Neural progenitor cell (in vitro differentiated cells): Measurements from ENCODE around the gene SHLD1. TPM values are rescaled to one million over a fixed set of nuclear protein-coding genes. Genes with fewer than 3 reads are reported as not detected.

Source experiments
- DNase-seq: peaks from one replicate; pipeline ENCODE4 v3.0.0-alpha.2; 2016; ENCODE audit warnings: low spot score
- H2AFZ ChIP-seq: fragments of 200-600 bp; sonication (generic); replicated peaks from 2 replicates; pipeline ENCODE4 v1.6.1; 2016; ENCODE audit warnings: antibody characterized with exemption
- H3F3A ChIP-seq: fragments of 200-600 bp; sonication (generic); 2 replicates; pipeline ENCODE4 v1.6.1; 2016; ENCODE audit warnings: antibody characterized with exemption, low read depth
- H3K27ac ChIP-seq: fragments of 200-600 bp; sonication (generic); 2 replicates; pipeline ENCODE4 v1.5.1; 2016; ENCODE audit warnings: mild to moderate bottlenecking
- H3K27me3 ChIP-seq: fragments of 200-600 bp; sonication (generic); 2 replicates; pipeline ENCODE4 v1.6.1; 2016; ENCODE audit warnings: mild to moderate bottlenecking, moderate library complexity
- H3K36me3 ChIP-seq: fragments of 200-600 bp; sonication (generic); 2 replicates; pipeline ENCODE4 v1.5.1; 2016
- H3K4me1 ChIP-seq: fragments of 200-600 bp; sonication (generic); 2 replicates; pipeline ENCODE4 v1.6.1; 2016; ENCODE audit warnings: mixed run types
- H3K4me2 ChIP-seq: fragments of 200-600 bp; sonication (generic); 2 replicates; pipeline ENCODE4 v1.6.1; 2016
- H3K4me3 ChIP-seq: fragments of 200-600 bp; sonication (generic); 2 replicates; pipeline ENCODE4 v1.5.1; 2016
- H3K79me2 ChIP-seq: fragments of 200-600 bp; sonication (generic); 2 replicates; pipeline ENCODE4 v1.6.1; 2016; ENCODE audit warnings: low read depth
- H3K9ac ChIP-seq: fragments of 200-600 bp; sonication (generic); 2 replicates; pipeline ENCODE4 v1.6.1; 2016
- H3K9me3 ChIP-seq: fragments of 200-600 bp; sonication (generic); 2 replicates; pipeline ENCODE4 v1.5.1; 2016; ENCODE audit warnings: low read depth
- H4K20me1 ChIP-seq: fragments of 200-600 bp; sonication (generic); 2 replicates; pipeline ENCODE4 v1.6.1; 2016; ENCODE audit warnings: low read depth
- H3K27ac Mint-ChIP-seq: 3 replicates; pipeline ENCODE4 v1.8.0; 2021; ENCODE audit warnings: mixed read lengths
- H3K27me3 Mint-ChIP-seq: 2 replicates; pipeline ENCODE4 v1.8.0; 2022; ENCODE audit warnings: low read depth, mild to moderate bottlenecking, inconsistent platforms, moderate library complexity, mixed read lengths; ENCODE audit not compliant: insufficient read depth
- H3K36me3 Mint-ChIP-seq: 3 replicates; pipeline ENCODE4 v1.8.0; 2021; ENCODE audit warnings: mixed read lengths
- H3K4me1 Mint-ChIP-seq: 3 replicates; pipeline ENCODE4 v1.8.0; 2021; ENCODE audit warnings: mixed read lengths
- H3K4me3 Mint-ChIP-seq: 3 replicates; pipeline ENCODE4 v1.8.0; 2021; ENCODE audit warnings: mild to moderate bottlenecking, moderate library complexity, mixed read lengths
- H3K9me3 Mint-ChIP-seq: 3 replicates; pipeline ENCODE4 v1.8.0; 2020; ENCODE audit warnings: mixed read lengths
- EZH2 ChIP-seq: fragments of 200-600 bp; sonication (generic); IDR thresholded peaks from 2 replicates; pipeline ENCODE4 v1.6.1; 2017; ENCODE audit warnings: antibody characterized with exemption, mild to moderate bottlenecking, moderate library complexity
- EZH2phosphoT487 ChIP-seq: fragments of 200-600 bp; sonication (generic); IDR thresholded peaks from 2 replicates; pipeline ENCODE4 v1.6.1; 2017; ENCODE audit warnings: antibody characterized with exemption
- total RNA-seq: library from RNA; depleted of rRNA; stranded (reverse); fragments of >200 nt; gene quantifications from 2 replicates; pipeline ENCODE4 v1.2.3, GENCODE V29; 2015; ENCODE audit warnings: low replicate concordance
- TF ChIP-seq, protein P1 (sequence below): fragments of 200-600 bp; sonication (generic); IDR thresholded peaks from 2 replicates; pipeline ENCODE4 v1.5.1; 2017; ENCODE audit warnings: antibody characterized with exemption, mild to moderate bottlenecking

The SHLD1 gene
- total RNA-seq, 1 donor from 2014 or later: 9.0 TPM

DNA sequence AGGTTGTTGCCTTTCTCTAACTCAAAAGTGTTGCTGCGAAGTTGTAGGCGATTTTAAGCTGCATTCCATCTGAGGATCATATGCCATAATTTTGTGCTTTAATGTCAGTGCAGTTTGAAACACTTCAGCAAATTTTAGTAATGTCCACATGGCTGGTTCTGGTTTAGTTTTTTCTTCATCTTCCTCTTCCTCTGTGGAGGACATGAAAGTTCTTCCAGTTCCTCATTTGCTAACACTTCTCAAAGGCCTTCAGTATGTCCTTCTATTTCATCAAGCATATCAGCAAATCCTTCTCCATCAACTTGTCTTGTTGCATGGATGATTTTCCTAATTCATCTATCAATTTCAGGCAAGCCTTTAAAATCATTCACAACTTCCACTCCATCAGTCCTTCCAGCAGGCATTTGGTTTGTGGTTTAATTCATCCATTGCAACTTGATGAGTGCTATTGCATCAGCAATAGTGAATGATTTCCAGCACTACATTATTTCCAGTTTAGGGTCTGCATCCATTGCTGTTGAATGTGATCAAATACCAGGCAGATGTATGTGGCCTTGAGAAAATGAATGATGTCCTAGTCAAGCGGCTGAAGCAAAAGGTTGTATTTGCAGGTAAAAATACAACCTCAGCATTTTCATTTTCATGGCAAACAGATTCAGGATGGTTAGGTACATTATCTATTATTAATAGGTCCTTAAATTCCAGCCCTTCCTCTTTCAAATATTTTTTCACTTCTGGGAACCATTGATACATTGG lies 20.2 kb downstream of the SHLD1 start:
- no peak for DNase-seq
- H3K9ac ChIP-seq: no peak overlapping the region
- H3K27me3 ChIP-seq: no peaks in the 10 kb centered on the region
- no peak overlapping the region for H3K4me3 ChIP-seq
- no peaks in the 10 kb centered on the region for H4K20me1 ChIP-seq
- TF ChIP-seq EZH2: no peak
- TF ChIP-seq EZH2phosphoT487: no peak
- TF ChIP-seq, protein P1, sequence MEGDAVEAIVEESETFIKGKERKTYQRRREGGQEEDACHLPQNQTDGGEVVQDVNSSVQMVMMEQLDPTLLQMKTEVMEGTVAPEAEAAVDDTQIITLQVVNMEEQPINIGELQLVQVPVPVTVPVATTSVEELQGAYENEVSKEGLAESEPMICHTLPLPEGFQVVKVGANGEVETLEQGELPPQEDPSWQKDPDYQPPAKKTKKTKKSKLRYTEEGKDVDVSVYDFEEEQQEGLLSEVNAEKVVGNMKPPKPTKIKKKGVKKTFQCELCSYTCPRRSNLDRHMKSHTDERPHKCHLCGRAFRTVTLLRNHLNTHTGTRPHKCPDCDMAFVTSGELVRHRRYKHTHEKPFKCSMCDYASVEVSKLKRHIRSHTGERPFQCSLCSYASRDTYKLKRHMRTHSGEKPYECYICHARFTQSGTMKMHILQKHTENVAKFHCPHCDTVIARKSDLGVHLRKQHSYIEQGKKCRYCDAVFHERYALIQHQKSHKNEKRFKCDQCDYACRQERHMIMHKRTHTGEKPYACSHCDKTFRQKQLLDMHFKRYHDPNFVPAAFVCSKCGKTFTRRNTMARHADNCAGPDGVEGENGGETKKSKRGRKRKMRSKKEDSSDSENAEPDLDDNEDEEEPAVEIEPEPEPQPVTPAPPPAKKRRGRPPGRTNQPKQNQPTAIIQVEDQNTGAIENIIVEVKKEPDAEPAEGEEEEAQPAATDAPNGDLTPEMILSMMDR: no peak
- H3K79me2 ChIP-seq: no peaks in the 10 kb centered on the region
- no peak overlapping the region for H2AFZ ChIP-seq
- peaks cover 9% of the 10 kb centered on the region for H3F3A ChIP-seq
- Mint-ChIP-seq H3K27ac (no peak overlapping the region), H3K9me3 (no peaks in the 10 kb centered on the region), H3K4me3 (no peak overlapping the region), H3K4me1 (peaks cover 7% of the 10 kb centered on the region), H3K27me3 (peaks cover 2% of the 10 kb centered on the region), H3K36me3 (peaks cover 8% of the 10 kb centered on the region)
- H3K36me3 ChIP-seq: no peaks in the 10 kb centered on the region
- H3K4me1 ChIP-seq: peaks cover 9% of the 10 kb centered on the region
- H3K27ac ChIP-seq: no peak overlapping the region
- no peaks in the 10 kb centered on the region for H3K9me3 ChIP-seq
- no peak overlapping the region for H3K4me2 ChIP-seq

DNA sequence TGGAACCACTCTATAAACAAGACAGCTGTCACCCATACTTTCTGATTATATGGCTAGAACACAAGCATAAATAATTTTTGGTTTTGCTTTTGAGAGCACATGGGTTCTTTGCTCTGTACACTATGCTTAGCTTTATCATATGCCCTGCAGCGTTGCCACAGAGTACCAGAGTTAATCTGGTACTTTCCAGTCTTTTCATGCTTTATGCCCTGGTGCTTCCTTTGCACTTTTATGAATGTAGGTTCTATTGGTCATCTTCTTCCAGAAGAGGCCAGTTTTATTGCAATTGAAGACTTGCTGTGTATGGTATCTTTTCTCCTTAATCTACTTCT lies 20.8 kb downstream of the SHLD1 start:
- TF ChIP-seq, protein P1: no peak
- TF ChIP-seq EZH2: no peak
- no peak for TF ChIP-seq EZH2phosphoT487
- H3K4me1 ChIP-seq: peaks cover 9% of the 10 kb centered on the region
- no peaks in the 10 kb centered on the region for H3K79me2 ChIP-seq
- no peak overlapping the region for H3K27ac ChIP-seq
- no peaks in the 10 kb centered on the region for H4K20me1 ChIP-seq
- no peaks in the 10 kb centered on the region for H3K9me3 ChIP-seq
- H3K4me2 ChIP-seq: no peak overlapping the region
- no peak overlapping the region for H3K4me3 ChIP-seq
- peaks cover 2% of the 10 kb centered on the region for H3K27me3 Mint-ChIP-seq
- H3K4me1 Mint-ChIP-seq: peaks cover 7% of the 10 kb centered on the region
- no peak overlapping the region for H3K9ac ChIP-seq
- peaks cover 9% of the 10 kb centered on the region for H3F3A ChIP-seq
- no peak overlapping the region for H3K4me3 Mint-ChIP-seq
- no peak for DNase-seq
- no peak overlapping the region for H3K27ac Mint-ChIP-seq
- no peaks in the 10 kb centered on the region for H3K27me3 ChIP-seq
- no peaks in the 10 kb centered on the region for H3K36me3 ChIP-seq
- no peaks in the 10 kb centered on the region for H3K9me3 Mint-ChIP-seq
- no peak overlapping the region for H2AFZ ChIP-seq
- H3K36me3 Mint-ChIP-seq: peaks cover 8% of the 10 kb centered on the region

DNA sequence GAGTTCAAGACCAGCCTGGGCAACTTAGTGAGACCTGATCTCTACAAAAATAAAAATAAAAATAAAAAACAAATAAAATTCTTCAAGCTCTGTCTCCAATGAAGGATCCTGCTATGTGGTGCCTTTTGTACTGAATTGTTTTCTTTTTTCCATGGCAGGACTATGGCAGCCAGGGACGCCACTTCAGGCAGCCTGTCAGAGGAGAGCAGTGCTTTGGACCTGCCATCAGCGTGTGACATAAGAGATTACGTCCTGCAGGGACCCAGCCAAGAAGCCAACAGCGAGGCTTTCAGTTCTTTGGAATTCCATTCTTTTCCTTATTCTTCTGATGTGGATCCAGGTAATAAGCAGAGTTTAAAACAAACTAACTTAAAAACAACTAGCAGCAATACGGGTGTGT lies 22.5 kb downstream of the SHLD1 start:
- TF ChIP-seq EZH2: no peak
- TF ChIP-seq, protein P1: no peak
- TF ChIP-seq EZH2phosphoT487: no peak
- Histone ChIP-seq H2AFZ (no peak overlapping the region), H3K27me3 (no peaks in the 10 kb centered on the region), H4K20me1 (no peaks in the 10 kb centered on the region), H3K36me3 (no peaks in the 10 kb centered on the region), H3K27ac (no peak overlapping the region), H3K9ac (no peak overlapping the region), H3K4me1 (peaks cover 9% of the 10 kb centered on the region), H3K4me3 (no peak overlapping the region), H3F3A (peaks cover 9% of the 10 kb centered on the region), H3K79me2 (no peaks in the 10 kb centered on the region), H3K4me2 (peak overlapping the region; percentile 4), H3K9me3 (no peaks in the 10 kb centered on the region)
- no peaks in the 10 kb centered on the region for H3K9me3 Mint-ChIP-seq
- no peak overlapping the region for H3K27ac Mint-ChIP-seq
- H3K4me3 Mint-ChIP-seq: no peak overlapping the region
- no peaks in the 10 kb centered on the region for H3K27me3 Mint-ChIP-seq
- peaks cover 7% of the 10 kb centered on the region for H3K4me1 Mint-ChIP-seq
- DNase-seq: peak; percentile 39
- peaks cover 7% of the 10 kb centered on the region for H3K36me3 Mint-ChIP-seq
